Heart left ventricle (tissue), 13 donors: ENCODE results near the gene KCNJ6.

Experiments used
- POLR2A ChIP-seq, 2 donors: fragments of 450-650 bp; IDR thresholded peaks; one replicate each; pipeline ENCODE4 v1.6.1; 2017; ENCODE audit warnings: antibody characterized with exemption in 2 of 2, mild to moderate bottlenecking in 2 of 2, moderate library complexity in 2 of 2
- TF ChIP-seq, protein P1 (sequence below), 12 donors: fragments of 200-600 bp; sonication (generic) in 4 of 12; IDR thresholded peaks; one replicate each; pipeline versions ENCODE4 v1.5.0 to v1.8.0; 2018 to 2022; ENCODE audit warnings: antibody characterized with exemption in 12 of 12, mild to moderate bottlenecking in 5 of 12
- donor health status: ischemic (EF 13 %, LVEDD 7.1; RV severe dilation, severe dysfunction).
- donor health status: DM: no; HTN: yes; CAD: no.
- donor health status: DM: no; HTN: no; CAD: no.
- donor health status: ischemic (EF 25% LVEDD 6.9; RV normal size, moderate dysfunction).
- donor health status: ischemic (EF 25% LVEDD 5.7; RV mildly dilated, moderate dysfunction).
- donor health status: ischemic (EF 35%, LVEDD 5.7; RV mildly dilated, moderate dysfunction).
- donor health status: nonischemic (EF 11% LVEDD 7.7; RV severe dilation, severe dysfunction).
- donor health status: DM: yes; HTN: yes; CAD: no.
- donor health status: PGD.
- donor health status: ischemic (EF 29% LVEDD 5.4; RV normal size, mild dysfunction).
- donor health status: nonischemic (EF 23%, LVEDD 6.1; RV moderate dilation, normal function).

GRCh38 chr21:37805266-37805665 lies 111.0 kb downstream of the KCNJ6 start:
- no peak for TF ChIP-seq POLR2A (IDR thresholded peaks at IDR 0.05)
- TF ChIP-seq, protein P1, sequence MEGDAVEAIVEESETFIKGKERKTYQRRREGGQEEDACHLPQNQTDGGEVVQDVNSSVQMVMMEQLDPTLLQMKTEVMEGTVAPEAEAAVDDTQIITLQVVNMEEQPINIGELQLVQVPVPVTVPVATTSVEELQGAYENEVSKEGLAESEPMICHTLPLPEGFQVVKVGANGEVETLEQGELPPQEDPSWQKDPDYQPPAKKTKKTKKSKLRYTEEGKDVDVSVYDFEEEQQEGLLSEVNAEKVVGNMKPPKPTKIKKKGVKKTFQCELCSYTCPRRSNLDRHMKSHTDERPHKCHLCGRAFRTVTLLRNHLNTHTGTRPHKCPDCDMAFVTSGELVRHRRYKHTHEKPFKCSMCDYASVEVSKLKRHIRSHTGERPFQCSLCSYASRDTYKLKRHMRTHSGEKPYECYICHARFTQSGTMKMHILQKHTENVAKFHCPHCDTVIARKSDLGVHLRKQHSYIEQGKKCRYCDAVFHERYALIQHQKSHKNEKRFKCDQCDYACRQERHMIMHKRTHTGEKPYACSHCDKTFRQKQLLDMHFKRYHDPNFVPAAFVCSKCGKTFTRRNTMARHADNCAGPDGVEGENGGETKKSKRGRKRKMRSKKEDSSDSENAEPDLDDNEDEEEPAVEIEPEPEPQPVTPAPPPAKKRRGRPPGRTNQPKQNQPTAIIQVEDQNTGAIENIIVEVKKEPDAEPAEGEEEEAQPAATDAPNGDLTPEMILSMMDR (IDR thresholded peaks at IDR 0.05), result no peak
